Measurements from ENCODE around the gene NTM.
"Not testable (repeated sequence)": the region's sequence is repeated elsewhere in the genome, so short reads cannot be mapped to it uniquely, and the experiment has no call there.

NTM gene

DNA sequence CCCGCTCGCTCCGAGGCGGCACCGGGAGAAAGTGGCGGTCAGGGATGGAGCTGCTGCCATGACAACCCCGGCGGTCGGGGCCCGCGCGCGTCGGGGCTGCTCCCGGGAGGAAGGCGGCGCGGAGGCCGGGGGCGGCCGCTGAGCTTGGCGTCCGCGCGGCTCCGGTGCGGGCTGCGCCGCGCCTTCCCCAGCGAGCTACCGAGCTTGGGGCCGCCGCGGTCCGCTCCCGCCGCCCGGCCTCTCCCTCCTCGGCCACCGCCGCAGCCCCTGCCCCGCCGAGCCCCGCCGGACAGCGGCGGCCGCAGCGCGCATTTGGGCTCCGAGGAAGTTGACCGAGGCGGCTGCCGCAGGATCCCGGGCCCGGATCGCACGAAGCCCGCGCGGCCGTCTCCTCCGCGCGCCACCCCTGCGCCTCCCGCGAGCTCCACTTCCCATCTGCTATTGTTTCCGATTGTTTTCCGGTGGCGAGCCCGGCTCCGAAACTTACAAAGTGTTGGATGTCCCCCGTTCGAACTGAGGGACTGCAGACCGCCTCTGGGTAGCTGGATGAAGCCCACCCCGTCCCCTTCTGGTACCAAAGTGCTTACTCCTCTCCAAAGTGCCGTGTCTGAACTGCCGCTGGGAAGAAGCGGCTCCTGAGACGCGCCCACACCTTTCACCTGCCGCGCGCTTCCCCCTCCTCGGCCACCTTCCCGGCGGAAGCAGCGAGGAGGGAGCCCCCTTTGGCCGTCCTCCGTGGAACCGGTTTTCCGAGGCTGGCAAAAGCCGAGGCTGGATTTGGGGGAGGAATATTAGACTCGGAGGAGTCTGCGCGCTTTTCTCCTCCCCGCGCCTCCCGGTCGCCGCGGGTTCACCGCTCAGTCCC lies 540.3 kb downstream of the NTM start:
- Histone ChIP-seq H3K23ac (ENCODE audit: low read length) (no peak overlapping the region), H3K79me1 (ENCODE audit: low read length) (no peaks in the 10 kb centered on the region), H3K4me3 (ENCODE audit: low read length) (peak overlapping the region; percentile 68), H4K5ac (ENCODE audit: low read length) (no peak overlapping the region), H3K27ac (ENCODE audit: low read depth, low read length) (peak overlapping the region; percentile 33), H3K4me1 (ENCODE audit: control insufficient read depth, low read depth, low read length) (no peaks in the 10 kb centered on the region), H3K4ac (ENCODE audit: low read depth, low read length) (no peak overlapping the region), H3K9ac (ENCODE audit: low read length) (peak overlapping the region; percentile 66), H2BK15ac (replicated peaks; ENCODE audit: low read depth) (no peak overlapping the region), H3K36me3 (ENCODE audit: control insufficient read depth, insufficient read depth, low read length) (no peaks in the 10 kb centered on the region), H3K56ac (ENCODE audit: low read length) (peak overlapping the region; percentile 85), H3K27me3 (ENCODE audit: insufficient read depth, low read length, poor library complexity) (no peaks in the 10 kb centered on the region), H3K79me2 (ENCODE audit: control insufficient read depth, insufficient read depth, low read length) (no peaks in the 10 kb centered on the region), H3K4me2 (ENCODE audit: low read length) (peak overlapping the region; percentile 96), H3K18ac (ENCODE audit: low read length) (peak overlapping the region; percentile 71), H2BK5ac (ENCODE audit: low read length) (no peak overlapping the region), H2BK120ac (ENCODE audit: low read depth, low read length) (no peak overlapping the region), H4K8ac (ENCODE audit: low read depth, low read length) (no peak overlapping the region), H2AK5ac (ENCODE audit: low read length) (no peak overlapping the region)
- DNase-seq: peak; percentile 63
- no CpG with 5 or more reads among the region's 105 CpGs for WGBS (ENCODE audit: extremely low coverage, insufficient coverage, low lambda C conversion rate)

DNA sequence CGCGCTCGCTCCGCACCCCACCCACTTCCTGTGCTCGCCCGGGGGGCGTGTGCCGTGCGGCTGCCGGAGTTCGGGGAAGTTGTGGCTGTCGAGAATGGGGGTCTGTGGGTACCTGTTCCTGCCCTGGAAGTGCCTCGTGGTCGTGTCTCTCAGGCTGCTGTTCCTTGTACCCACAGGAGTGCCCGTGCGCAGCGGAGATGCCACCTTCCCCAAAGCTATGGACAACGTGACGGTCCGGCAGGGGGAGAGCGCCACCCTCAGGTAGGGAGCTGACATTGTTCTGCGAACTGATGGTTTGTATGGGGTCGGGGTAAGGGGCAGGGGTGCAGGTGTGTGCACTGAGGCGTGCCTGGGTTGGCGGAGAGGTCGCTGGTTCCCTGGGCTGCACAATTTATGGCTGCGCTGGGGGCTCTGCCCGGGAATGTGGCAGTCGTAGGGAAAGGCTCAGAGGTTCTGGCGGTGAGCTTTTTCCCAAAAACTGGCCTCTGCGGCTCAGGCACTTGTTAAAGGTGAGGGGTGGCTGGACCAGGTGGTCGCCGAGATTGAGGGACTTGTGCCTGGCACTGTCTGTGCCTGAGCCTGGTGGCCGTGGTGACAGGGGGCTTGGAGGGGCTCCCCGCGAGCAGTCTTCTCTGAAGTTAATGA lies 541.1 kb downstream of the NTM start:
- H3K4me1 ChIP-seq (ENCODE audit: control insufficient read depth, low read depth, low read length); H2BK120ac ChIP-seq (ENCODE audit: low read depth, low read length); H3K79me1 ChIP-seq (ENCODE audit: low read length); H3K4ac ChIP-seq (ENCODE audit: low read depth, low read length); H2AK5ac ChIP-seq (ENCODE audit: low read length); H3K36me3 ChIP-seq (ENCODE audit: control insufficient read depth, insufficient read depth, low read length); H2BK15ac ChIP-seq (replicated peaks; ENCODE audit: low read depth); H4K5ac ChIP-seq (ENCODE audit: low read length); H3K18ac ChIP-seq (ENCODE audit: low read length); H3K79me2 ChIP-seq (ENCODE audit: control insufficient read depth, insufficient read depth, low read length); H2BK5ac ChIP-seq (ENCODE audit: low read length); H3K27me3 ChIP-seq (ENCODE audit: insufficient read depth, low read length, poor library complexity); H4K8ac ChIP-seq (ENCODE audit: low read depth, low read length); H3K23ac ChIP-seq (ENCODE audit: low read length): not testable (repeated sequence)
- peak; percentile 38 for DNase-seq
- peak overlapping the region; percentile 96 for H3K4me2 ChIP-seq (ENCODE audit: low read length)
- H3K56ac ChIP-seq (ENCODE audit: low read length): peak overlapping the region; percentile 85
- peak overlapping the region; percentile 68 for H3K4me3 ChIP-seq (ENCODE audit: low read length)
- H3K9ac ChIP-seq (ENCODE audit: low read length): peak overlapping the region; percentile 66
- WGBS (ENCODE audit: extremely low coverage, insufficient coverage, low lambda C conversion rate): no CpG with 5 or more reads among the region's 36 CpGs
- H3K27ac ChIP-seq (ENCODE audit: low read depth, low read length): peak overlapping the region; percentile 33

DNA sequence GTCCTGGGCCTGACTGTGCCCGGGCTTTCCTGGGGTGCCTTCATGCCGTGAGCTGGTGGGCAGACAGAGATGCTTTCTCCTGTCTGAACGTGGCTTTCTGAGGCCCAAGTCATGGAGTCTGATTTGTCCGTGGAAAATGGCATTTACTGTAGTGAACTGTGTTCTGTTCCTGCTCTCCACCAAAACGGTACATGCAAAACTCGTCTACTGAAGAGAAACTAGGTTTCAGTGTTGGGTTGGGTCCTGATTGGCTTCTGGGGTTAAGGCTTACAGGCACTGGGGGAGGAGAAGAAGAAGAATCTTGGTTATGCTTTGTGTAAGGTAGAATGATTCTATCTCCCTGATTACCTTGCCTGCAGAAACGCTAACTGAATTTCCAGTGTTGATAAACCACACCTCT lies 541.7 kb downstream of the NTM start:
- Histone ChIP-seq H2BK5ac (ENCODE audit: low read length) (no peak overlapping the region), H2BK120ac (ENCODE audit: low read depth, low read length) (no peak overlapping the region)

DNA sequence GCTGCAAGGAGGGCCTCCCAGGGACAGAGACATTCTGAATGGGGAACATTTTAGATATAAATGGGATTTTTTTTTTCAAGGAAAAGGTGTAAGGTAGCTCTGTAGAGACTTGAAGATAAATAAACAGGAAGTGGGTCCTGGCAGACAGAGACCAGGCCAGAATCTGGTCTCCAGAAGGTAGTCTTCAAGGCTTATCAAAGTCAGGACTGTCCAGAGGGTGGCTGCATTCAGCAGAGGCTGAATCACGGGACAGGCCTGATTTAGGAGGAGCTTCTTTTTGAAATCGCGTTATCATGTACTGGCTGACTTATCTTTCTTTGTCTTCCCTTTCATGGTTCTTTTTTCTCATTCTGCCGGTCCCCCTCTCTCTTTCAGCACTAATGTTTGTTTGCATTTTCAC lies 542.9 kb downstream of the NTM start:
- Histone ChIP-seq H3K18ac (ENCODE audit: low read length) (no peak overlapping the region), H2BK120ac (ENCODE audit: low read depth, low read length) (no peak overlapping the region), H3K9ac (ENCODE audit: low read length) (no peak overlapping the region), H2BK15ac (replicated peaks; ENCODE audit: low read depth) (no peak overlapping the region), H4K8ac (ENCODE audit: low read depth, low read length) (no peak overlapping the region), H3K23ac (ENCODE audit: low read length) (no peak overlapping the region), H2BK5ac (ENCODE audit: low read length) (no peak overlapping the region), H3K79me2 (ENCODE audit: control insufficient read depth, insufficient read depth, low read length) (no peaks in the 10 kb centered on the region), H3K4ac (ENCODE audit: low read depth, low read length) (no peak overlapping the region), H3K36me3 (ENCODE audit: control insufficient read depth, insufficient read depth, low read length) (no peaks in the 10 kb centered on the region), H3K56ac (ENCODE audit: low read length) (no peak overlapping the region), H3K4me2 (ENCODE audit: low read length) (no peak overlapping the region), H4K5ac (ENCODE audit: low read length) (no peak overlapping the region), H3K27me3 (ENCODE audit: insufficient read depth, low read length, poor library complexity) (no peaks in the 10 kb centered on the region), H3K4me3 (ENCODE audit: low read length) (no peak overlapping the region), H3K27ac (ENCODE audit: low read depth, low read length) (no peak overlapping the region), H3K4me1 (ENCODE audit: control insufficient read depth, low read depth, low read length) (no peaks in the 10 kb centered on the region), H3K79me1 (ENCODE audit: low read length) (no peaks in the 10 kb centered on the region), H2AK5ac (ENCODE audit: low read length) (no peak overlapping the region)
- no peak for DNase-seq
- no CpG with 5 or more reads among the region's 4 CpGs for WGBS (ENCODE audit: extremely low coverage, insufficient coverage, low lambda C conversion rate)

More for the DNA sequence above, 541.7 kb downstream of the NTM start:
- Histone ChIP-seq H2AK5ac (ENCODE audit: low read length) (no peak overlapping the region), H3K79me2 (ENCODE audit: control insufficient read depth, insufficient read depth, low read length) (no peaks in the 10 kb centered on the region), H3K23ac (ENCODE audit: low read length) (no peak overlapping the region), H3K36me3 (ENCODE audit: control insufficient read depth, insufficient read depth, low read length) (no peaks in the 10 kb centered on the region), H2BK15ac (replicated peaks; ENCODE audit: low read depth) (no peak overlapping the region), H4K8ac (ENCODE audit: low read depth, low read length) (no peak overlapping the region), H3K4ac (ENCODE audit: low read depth, low read length) (no peak overlapping the region), H3K18ac (ENCODE audit: low read length) (no peak overlapping the region), H3K27me3 (ENCODE audit: insufficient read depth, low read length, poor library complexity) (no peaks in the 10 kb centered on the region), H3K4me2 (ENCODE audit: low read length) (no peak overlapping the region), H3K4me3 (ENCODE audit: low read length) (no peak overlapping the region), H3K56ac (ENCODE audit: low read length) (no peak overlapping the region), H3K79me1 (ENCODE audit: low read length) (no peaks in the 10 kb centered on the region), H3K4me1 (ENCODE audit: control insufficient read depth, low read depth, low read length) (no peaks in the 10 kb centered on the region), H4K5ac (ENCODE audit: low read length) (no peak overlapping the region), H3K9ac (ENCODE audit: low read length) (no peak overlapping the region), H3K27ac (ENCODE audit: low read depth, low read length) (no peak overlapping the region)
- no CpG with 5 or more reads among the region's 7 CpGs for WGBS (ENCODE audit: extremely low coverage, insufficient coverage, low lambda C conversion rate)
- no peak for DNase-seq

DNA sequence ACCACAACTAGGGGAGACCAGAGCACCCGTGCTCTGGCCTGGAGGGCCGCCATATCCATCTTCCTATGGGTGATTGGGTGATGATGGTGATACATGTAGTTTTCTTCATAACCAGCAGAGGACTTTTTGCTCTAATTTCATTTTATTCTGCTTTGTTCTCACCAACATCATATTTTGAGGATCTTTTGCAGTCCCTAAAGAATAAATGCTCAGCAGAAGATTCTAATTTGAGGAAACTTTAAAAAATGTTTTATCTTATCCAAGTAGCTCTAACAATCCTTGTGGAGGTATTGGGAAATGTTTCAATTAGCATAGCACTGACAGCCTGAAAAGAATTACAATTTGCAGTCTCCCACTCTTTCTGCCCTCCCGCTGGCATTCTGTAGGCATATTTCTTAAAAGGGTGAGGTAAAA lies 544.0 kb downstream of the NTM start:
- no peak overlapping the region for H3K18ac ChIP-seq (ENCODE audit: low read length)
- WGBS (ENCODE audit: extremely low coverage, insufficient coverage, low lambda C conversion rate): no CpG with 5 or more reads among the region's 3 CpGs
- no peak overlapping the region for H3K4ac ChIP-seq (ENCODE audit: low read depth, low read length)
- H3K36me3 ChIP-seq (ENCODE audit: control insufficient read depth, insufficient read depth, low read length): no peaks in the 10 kb centered on the region
- H2BK15ac ChIP-seq (replicated peaks; ENCODE audit: low read depth): no peak overlapping the region
- H3K27ac ChIP-seq (ENCODE audit: low read depth, low read length): no peak overlapping the region
- H3K4me3 ChIP-seq (ENCODE audit: low read length): no peak overlapping the region
- H3K23ac ChIP-seq (ENCODE audit: low read length): no peak overlapping the region
- H3K27me3 ChIP-seq (ENCODE audit: insufficient read depth, low read length, poor library complexity): no peaks in the 10 kb centered on the region
- H3K79me1 ChIP-seq (ENCODE audit: low read length): no peaks in the 10 kb centered on the region
- no peaks in the 10 kb centered on the region for H3K4me1 ChIP-seq (ENCODE audit: control insufficient read depth, low read depth, low read length)
- H2BK120ac ChIP-seq (ENCODE audit: low read depth, low read length): no peak overlapping the region
- H3K56ac ChIP-seq (ENCODE audit: low read length): no peak overlapping the region
- H3K79me2 ChIP-seq (ENCODE audit: control insufficient read depth, insufficient read depth, low read length): no peaks in the 10 kb centered on the region
- no peak overlapping the region for H3K4me2 ChIP-seq (ENCODE audit: low read length)
- no peak for DNase-seq
- H3K9ac ChIP-seq (ENCODE audit: low read length): no peak overlapping the region
- H2BK5ac ChIP-seq (ENCODE audit: low read length): no peak overlapping the region
- no peak overlapping the region for H4K8ac ChIP-seq (ENCODE audit: low read depth, low read length)
- no peak overlapping the region for H2AK5ac ChIP-seq (ENCODE audit: low read length)
- no peak overlapping the region for H4K5ac ChIP-seq (ENCODE audit: low read length)

Data from mesendoderm (in vitro differentiated cells).